ENCODE data around the gene FOXO3. TPM values are rescaled to one million over a fixed set of nuclear protein-coding genes. Genes with fewer than 3 reads are reported as not detected.
A peak's percentile ranks its signal among the peaks of the same experiment; 100 is the strongest.

Gene FOXO3
- total RNA-seq, 2 experiments from 2014 or later, result 7.4 to 9.0 TPM

DNA sequence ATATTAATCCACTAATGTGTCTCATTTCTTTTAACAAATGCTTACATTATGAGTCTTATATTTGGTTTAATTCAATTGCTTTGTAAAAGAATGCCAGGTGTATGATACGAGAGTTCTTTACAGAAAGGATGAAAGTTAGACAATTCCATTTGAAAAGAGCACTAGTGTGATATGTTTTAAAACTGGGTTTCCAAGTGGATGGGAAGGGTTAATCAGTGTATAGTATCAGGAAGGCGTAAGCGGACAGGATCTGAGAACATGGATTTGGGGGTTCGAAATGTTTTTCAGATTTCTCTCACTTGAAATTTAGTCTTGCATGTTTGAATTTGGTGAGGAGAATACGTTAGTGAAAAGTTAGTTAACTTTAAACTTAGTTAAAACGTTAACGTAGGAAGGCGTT lies 2.6 kb downstream of the FOXO3 start:
- ChIA-PET CTCF (interaction anchor here (1.1 kb wide), 1 partner anchor 459 kb away, joined by 3 read pairs; no protein-coding TSS in a partner anchor), POLR2A (no interaction called here)
- H3K4me1 Mint-ChIP-seq, result peaks cover 56% of the 10 kb centered on the region

GRCh38 chr6:108564178-108564577 lies 3.5 kb downstream of the FOXO3 start:
- H3K9me3 Mint-ChIP-seq (ENCODE audit: low read depth), result no peaks in the 10 kb centered on the region
- peaks cover 64% of the 10 kb centered on the region for H3K4me1 Mint-ChIP-seq
- H3K27ac Mint-ChIP-seq, result no peak overlapping the region
- ChIA-PET CTCF (interaction anchor here (0.6 to 1.3 kb wide), 3 partner anchors 40 to 507 kb away, joined by 3 read pairs; no protein-coding TSS in a partner anchor), POLR2A (interaction anchor here (0.5 kb wide), 1 partner anchor 531 kb away, joined by 3 read pairs; the partner anchor contains the start of gene SESN1)
- ATAC-seq (no peak), DNase-seq (no peak)
- peaks cover 32% of the 10 kb centered on the region for H3K36me3 Mint-ChIP-seq (ENCODE audit: low read depth)
- peak overlapping the region; percentile 9 for H3K4me3 Mint-ChIP-seq
- peaks cover 11% of the 10 kb centered on the region for H3K27me3 Mint-ChIP-seq
- intact Hi-C loops (cut with DNase I, micrococcal nuclease), result loop anchor here (1.0 to 5.0 kb wide), 6 partner anchors 17 to 319 kb away; no protein-coding TSS in a partner anchor

More for the DNA sequence above, 2.6 kb downstream of the FOXO3 start:
- intact Hi-C loops (cut with DNase I, micrococcal nuclease), result loop anchor here in 1 of 2 experiments (5.0 kb wide), 2 partner anchors 34 to 104 kb away; no protein-coding TSS in a partner anchor
- no peak for ATAC-seq
- no peak overlapping the region for H3K4me3 Mint-ChIP-seq
- no peak overlapping the region for H3K27ac Mint-ChIP-seq
- H3K36me3 Mint-ChIP-seq (ENCODE audit: low read depth), result peaks cover 24% of the 10 kb centered on the region
- no peaks in the 10 kb centered on the region for H3K9me3 Mint-ChIP-seq (ENCODE audit: low read depth)
- H3K27me3 Mint-ChIP-seq, result peaks cover 11% of the 10 kb centered on the region
- DNase-seq, result no peak

GRCh38 chr6:108565091-108565766 lies 4.5 kb downstream of the FOXO3 start:
- no peaks in the 10 kb centered on the region for H3K9me3 Mint-ChIP-seq (ENCODE audit: low read depth)
- H3K4me3 Mint-ChIP-seq, result peak overlapping the region; percentile 7
- peak overlapping the region; percentile 71 for H3K27ac Mint-ChIP-seq
- ChIA-PET POLR2A (no interaction called here), CTCF (interaction anchor here (0.7 to 1.4 kb wide), 4 partner anchors 10 to 281 kb away, joined by 3 to 6 read pairs (median 3); no protein-coding TSS in a partner anchor)
- H3K4me1 Mint-ChIP-seq, result peaks cover 68% of the 10 kb centered on the region
- peak; percentile 74 for ATAC-seq
- intact Hi-C loops (cut with DNase I, micrococcal nuclease), result loop anchor here (2.0 to 5.0 kb wide), 3 partner anchors 57 to 318 kb away; no protein-coding TSS in a partner anchor
- peaks cover 11% of the 10 kb centered on the region for H3K27me3 Mint-ChIP-seq
- DNase-seq, result peak; percentile 19
- H3K36me3 Mint-ChIP-seq (ENCODE audit: low read depth), result peaks cover 35% of the 10 kb centered on the region

- Mint-ChIP-seq H3K4me3 (no peak overlapping the region), H3K36me3 (ENCODE audit: low read depth) (peaks cover 37% of the 10 kb centered on the region), H3K4me1 (peaks cover 68% of the 10 kb centered on the region), H3K27ac (peak overlapping the region; percentile 15), H3K27me3 (peaks cover 11% of the 10 kb centered on the region), H3K9me3 (ENCODE audit: low read depth) (no peaks in the 10 kb centered on the region)
- CTCF ChIA-PET, result interaction anchor here (0.5 to 1.4 kb wide), 4 partner anchors 10 to 507 kb away, joined by 3 to 6 read pairs (median 4); no protein-coding TSS in a partner anchor
- DNase-seq (no peak), ATAC-seq (no peak)
- intact Hi-C loops (cut with DNase I, micrococcal nuclease), result loop anchor here (2.0 to 5.0 kb wide), 3 partner anchors 56 to 317 kb away; no protein-coding TSS in a partner anchor
- POLR2A ChIA-PET, result no interaction called here
Measured at GRCh38 chr6:108565893-108566292, 5.2 kb downstream of the FOXO3 start.

- ATAC-seq, result no peak
- CTCF ChIA-PET, result interaction anchor here (0.5 to 1.5 kb wide), 7 partner anchors 9 to 507 kb away, joined by 3 to 6 read pairs (median 4); no protein-coding TSS in a partner anchor
- Mint-ChIP-seq H3K9me3 (ENCODE audit: low read depth) (no peaks in the 10 kb centered on the region), H3K36me3 (ENCODE audit: low read depth) (peaks cover 39% of the 10 kb centered on the region), H3K27me3 (peaks cover 11% of the 10 kb centered on the region), H3K4me3 (no peak overlapping the region), H3K27ac (no peak overlapping the region), H3K4me1 (peaks cover 68% of the 10 kb centered on the region)
- intact Hi-C loops (cut with DNase I, micrococcal nuclease), result loop anchor here in 1 of 2 experiments (5.0 kb wide), 1 partner anchor 56 kb away; no protein-coding TSS in a partner anchor
- no peak for DNase-seq
- POLR2A ChIA-PET, result no interaction called here
Measured at GRCh38 chr6:108566406-108566805, 5.7 kb downstream of the FOXO3 start.

GRCh38 chr6:108568101-108568500 lies 7.4 kb downstream of the FOXO3 start:
- Mint-ChIP-seq H3K4me1 (peaks cover 52% of the 10 kb centered on the region), H3K27me3 (peaks cover 2% of the 10 kb centered on the region), H3K27ac (no peak overlapping the region), H3K9me3 (ENCODE audit: low read depth) (no peaks in the 10 kb centered on the region), H3K36me3 (ENCODE audit: low read depth) (peaks cover 30% of the 10 kb centered on the region), H3K4me3 (no peak overlapping the region)
- DNase-seq (no peak), ATAC-seq (no peak)
- ChIA-PET CTCF (interaction anchor here (0.7 kb wide), 1 partner anchor 316 kb away, joined by 3 read pairs; no protein-coding TSS in a partner anchor), POLR2A (no interaction called here)
- intact Hi-C loops (cut with DNase I, micrococcal nuclease), result loop anchor here in 1 of 2 experiments (5.0 kb wide), 1 partner anchor 54 kb away; no protein-coding TSS in a partner anchor

DNA sequence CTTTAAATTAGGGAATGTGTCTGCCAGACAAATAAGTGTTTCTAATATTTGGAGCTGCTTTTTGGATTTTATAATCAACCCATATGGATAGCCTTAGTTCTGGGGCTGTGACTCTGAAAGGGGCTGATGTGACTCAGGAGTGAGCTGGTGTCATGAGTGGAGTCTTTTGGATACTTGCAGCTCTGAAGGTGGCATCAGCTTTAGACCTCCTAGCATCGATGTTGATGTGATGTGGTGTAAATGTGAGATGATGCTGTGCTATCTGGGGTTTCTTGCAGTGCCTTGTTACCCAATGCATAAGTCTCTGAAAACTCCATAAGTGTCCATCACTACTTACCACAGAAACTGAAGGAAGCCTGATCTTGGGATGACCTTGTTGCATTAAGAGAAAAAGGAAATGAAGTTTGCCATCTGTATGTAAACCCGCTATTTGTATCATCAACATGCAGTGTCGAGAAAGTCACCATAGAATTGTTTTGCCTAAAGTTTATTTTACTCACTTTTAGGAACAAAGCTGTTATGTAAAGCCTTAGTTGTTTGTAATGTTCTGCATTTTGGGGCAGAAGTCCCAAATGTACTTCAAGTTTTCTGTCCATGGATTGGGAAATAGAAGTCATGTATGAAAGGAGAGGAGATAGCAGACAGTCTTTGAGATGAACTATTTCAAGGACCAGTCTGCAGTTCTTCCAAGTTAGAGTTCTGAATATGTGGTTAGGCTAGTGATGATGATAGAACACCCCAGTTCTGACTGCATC lies 8.0 kb downstream of the FOXO3 start:
- no peak for ATAC-seq
- intact Hi-C loops (cut with DNase I, micrococcal nuclease), result loop anchor here in 1 of 2 experiments (5.0 kb wide), 1 partner anchor 54 kb away; no protein-coding TSS in a partner anchor
- Mint-ChIP-seq H3K27me3 (no peaks in the 10 kb centered on the region), H3K9me3 (ENCODE audit: low read depth) (no peaks in the 10 kb centered on the region), H3K4me3 (no peak overlapping the region), H3K27ac (no peak overlapping the region), H3K4me1 (peaks cover 49% of the 10 kb centered on the region), H3K36me3 (ENCODE audit: low read depth) (peaks cover 28% of the 10 kb centered on the region)
- CTCF ChIA-PET, result interaction anchor here (0.7 kb wide), 1 partner anchor 316 kb away, joined by 3 read pairs; no protein-coding TSS in a partner anchor
- POLR2A ChIA-PET, result no interaction called here
- DNase-seq, result no peak

DNA sequence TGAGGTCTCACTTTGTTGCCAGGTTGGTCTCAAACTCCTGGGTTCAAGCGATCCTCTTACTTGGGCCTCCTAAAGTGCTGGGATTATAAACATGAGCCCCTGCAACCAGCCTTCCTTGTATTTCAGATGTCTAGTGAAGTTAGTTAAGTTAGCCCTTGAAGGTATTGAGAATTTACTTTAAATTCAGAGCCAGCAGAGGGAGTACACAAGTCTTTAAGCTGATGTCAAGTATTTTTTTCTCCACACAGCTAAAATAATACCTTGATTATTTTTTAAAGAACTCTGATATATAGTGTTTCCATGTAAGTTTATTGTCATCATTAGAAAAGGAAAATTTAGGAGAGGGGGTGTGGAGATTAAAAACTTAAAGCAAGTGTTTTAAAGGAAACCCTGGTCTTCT lies 9.8 kb downstream of the FOXO3 start:
- ATAC-seq, result no peak
- DNase-seq, result no peak
- Mint-ChIP-seq H3K4me1 (peaks cover 45% of the 10 kb centered on the region), H3K36me3 (ENCODE audit: low read depth) (peaks cover 28% of the 10 kb centered on the region), H3K4me3 (no peak overlapping the region), H3K27ac (no peak overlapping the region), H3K27me3 (no peaks in the 10 kb centered on the region), H3K9me3 (ENCODE audit: low read depth) (no peaks in the 10 kb centered on the region)
- CTCF ChIA-PET, result interaction anchor here (0.5 kb wide), 1 partner anchor 200 kb away, joined by 3 read pairs; no protein-coding TSS in a partner anchor
- POLR2A ChIA-PET, result no interaction called here
- intact Hi-C loops (cut with DNase I, micrococcal nuclease), result no loop called here

- ATAC-seq, result no peak
- DNase-seq, result no peak
- H3K4me3 Mint-ChIP-seq, result no peak overlapping the region
- H3K9me3 Mint-ChIP-seq (ENCODE audit: low read depth), result no peaks in the 10 kb centered on the region
- POLR2A ChIA-PET, result no interaction called here
- no peak overlapping the region for H3K27ac Mint-ChIP-seq
- intact Hi-C loops (cut with DNase I, micrococcal nuclease), result no loop called here
- CTCF ChIA-PET, result no interaction called here
- peaks cover 10% of the 10 kb centered on the region for H3K36me3 Mint-ChIP-seq (ENCODE audit: low read depth)
- H3K27me3 Mint-ChIP-seq, result no peaks in the 10 kb centered on the region
- H3K4me1 Mint-ChIP-seq, result peaks cover 43% of the 10 kb centered on the region
Measured at GRCh38 chr6:108574457-108575141, 13.9 kb downstream of the FOXO3 start.

DNA sequence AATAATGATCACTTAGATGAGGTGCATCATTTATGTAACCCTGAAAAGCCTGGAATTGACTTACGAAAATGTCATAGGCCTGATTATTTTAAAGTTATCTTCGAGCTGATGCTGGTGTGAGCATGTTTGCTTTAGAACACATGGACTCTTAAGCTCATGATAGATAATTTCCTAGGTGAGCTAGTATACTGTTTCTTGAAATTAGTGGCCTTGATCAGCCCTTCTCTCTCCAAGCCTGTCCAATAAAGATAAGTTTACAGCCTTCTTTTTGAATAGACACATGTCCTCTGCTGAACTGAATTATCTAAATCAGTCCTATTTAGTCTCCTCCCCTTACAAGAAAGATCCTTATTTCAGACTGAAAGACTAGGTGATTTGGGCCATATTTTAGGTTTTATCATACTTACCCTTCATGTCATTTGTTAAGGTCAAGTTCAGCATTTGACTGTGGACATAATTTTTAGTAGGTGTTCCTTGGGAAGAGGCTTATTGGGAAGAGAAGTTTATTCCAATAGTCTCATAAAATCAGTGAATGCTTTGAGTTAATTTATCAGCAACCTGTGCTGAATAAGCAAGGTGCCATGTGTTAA lies 15.3 kb downstream of the FOXO3 start:
- no peak overlapping the region for H3K4me3 Mint-ChIP-seq
- ATAC-seq (no peak), DNase-seq (no peak)
- H3K4me1 Mint-ChIP-seq, result peaks cover 48% of the 10 kb centered on the region
- ChIA-PET CTCF (interaction anchor here (0.6 to 1.2 kb wide), 3 partner anchors 10 to 21 kb away, joined by 3 read pairs; no protein-coding TSS in a partner anchor), POLR2A (no interaction called here)
- no peaks in the 10 kb centered on the region for H3K9me3 Mint-ChIP-seq (ENCODE audit: low read depth)
- H3K27ac Mint-ChIP-seq, result no peak overlapping the region
- H3K36me3 Mint-ChIP-seq (ENCODE audit: low read depth), result peaks cover 6% of the 10 kb centered on the region
- intact Hi-C loops (cut with DNase I, micrococcal nuclease), result no loop called here
- H3K27me3 Mint-ChIP-seq, result no peaks in the 10 kb centered on the region

Data from activated CD4-positive, alpha-beta T cell treated with anti-CD3 and anti-CD28 coated beads for 36 hours (primary cell).